GM21526 (cell line): ENCODE results near the gene GGNBP2.

Source experiments
- ATAC-seq: cut with Tn5 transposase; IDR thresholded peaks from one replicate; pipeline ENCODE4 v1.9.1; 2021; ENCODE audit warnings: moderate library complexity; ENCODE audit not compliant: unreplicated experiment, low FRiP score

Gene GGNBP2

GRCh38 chr17:36547776-36548175 lies 3.1 kb downstream of the GGNBP2 start:
- no peak for ATAC-seq

- no peak for ATAC-seq
Measured at GRCh38 chr17:36550491-36551417, 6.0 kb downstream of the GGNBP2 start.

- no peak for ATAC-seq
Measured at GRCh38 chr17:36553459-36553858, 8.7 kb downstream of the GGNBP2 start.

- no peak for ATAC-seq
Measured at GRCh38 chr17:36566081-36566480, 21.4 kb downstream of the GGNBP2 start.

GRCh38 chr17:36575028-36575427 lies 30.3 kb downstream of the GGNBP2 start:
- ATAC-seq: no peak

GRCh38 chr17:36576793-36577192 lies 32.1 kb downstream of the GGNBP2 start:
- no peak for ATAC-seq

GRCh38 chr17:36578671-36579070 lies 34.0 kb downstream of the GGNBP2 start:
- no peak for ATAC-seq

- no peak for ATAC-seq
Measured at GRCh38 chr17:36583787-36584186, 39.1 kb downstream of the GGNBP2 start.

GRCh38 chr17:36586138-36586537 lies 41.4 kb downstream of the GGNBP2 start:
- no peak for ATAC-seq

GRCh38 chr17:36590082-36590481 lies 45.4 kb downstream of the GGNBP2 start:
- ATAC-seq: no peak

GRCh38 chr17:36591434-36592315 lies 47.0 kb downstream of the GGNBP2 start, which contains the start of gene DHRS11:
Gene DHRS11, plus strand, starts transcription at chr17:36591879. Its CDS starts 131 bp downstream, at chr17:36592010.
- no peak for ATAC-seq

GRCh38 chr17:36592316-36592715 lies 47.6 kb downstream of the GGNBP2 start:
- no peak for ATAC-seq

- ATAC-seq: no peak
Measured at GRCh38 chr17:36592716-36593321, 48.1 kb downstream of the GGNBP2 start.

GRCh38 chr17:36593656-36594316 lies 49.1 kb downstream of the GGNBP2 start:
- ATAC-seq: no peak

GRCh38 chr17:36594626-36595401 lies 50.1 kb downstream of the GGNBP2 start:
- no peak for ATAC-seq

- ATAC-seq: no peak
Measured at GRCh38 chr17:36597226-36597625, 52.5 kb downstream of the GGNBP2 start.

GRCh38 chr17:36597866-36598777 lies 53.4 kb downstream of the GGNBP2 start:
- no peak for ATAC-seq

GRCh38 chr17:36598951-36599401 lies 54.3 kb downstream of the GGNBP2 start:
- no peak for ATAC-seq
